Common myeloid progenitor, CD34-positive (primary cell): ENCODE data around the gene LYSMD1.

Experiments
- CTCF ChIA-PET: fragments of 350-600 bp; sonication (Branson Sonifier 250); formaldehyde crosslinking; loops from one replicate; lab custom pipeline; 2021; ENCODE audit warnings: antibody characterized with exemption; lab: Charles Lee
- POLR2A ChIA-PET: fragments of 350-600 bp; sonication (Branson Sonifier 250); formaldehyde crosslinking; loops from one replicate; lab custom pipeline; 2021; ENCODE audit warnings: antibody characterized with exemption; lab: Charles Lee
- DNase-seq, 3 donors: peaks; one replicate each; pipeline versions ENCODE4 v3.0.0 to v3.0.0-alpha.2; 2013
- H3K27ac ChIP-seq, 2 experiments: 1 replicate in 1 of 2; 2 replicates in 1 of 2; pipeline ENCODE4 v1.7.0; 2013; ENCODE audit warnings: inconsistent platforms in 2 of 2, low read length in 2 of 2, mild to moderate bottlenecking in 2 of 2, low read depth in 1 of 2, moderate library complexity in 1 of 2; ENCODE audit not compliant: severe bottlenecking in 2 of 2, insufficient read depth in 1 of 2, poor library complexity in 1 of 2
- H3K27me3 ChIP-seq, 5 experiments: replicated peaks in 2 of 5; 1 replicate in 3 of 5; 2 replicates in 2 of 5; pipeline versions ENCODE4 v1.6.1 to v1.7.0; 2013; ENCODE audit warnings: low read length in 4 of 5, mild to moderate bottlenecking in 2 of 5, moderate library complexity in 2 of 5, inconsistent platforms in 1 of 5; ENCODE audit not compliant: insufficient read depth in 5 of 5, control insufficient read depth in 4 of 5
- H3K36me3 ChIP-seq, 4 experiments: 1 replicate in 2 of 4; 2 replicates in 2 of 4; pipeline versions ENCODE4 v1.6.1 to v1.7.0; 2013; ENCODE audit warnings: low read length in 3 of 4, control low read depth in 1 of 4, mild to moderate bottlenecking in 1 of 4; ENCODE audit not compliant: control insufficient read depth in 4 of 4, insufficient read depth in 4 of 4
- H3K4me1 ChIP-seq, 4 experiments: 1 replicate in 3 of 4; 2 replicates in 1 of 4; pipeline versions ENCODE4 v1.6.1 to v1.7.1; 2013; ENCODE audit warnings: low read length in 3 of 4, mild to moderate bottlenecking in 3 of 4, control low read depth in 1 of 4, inconsistent platforms in 1 of 4, moderate library complexity in 1 of 4; ENCODE audit not compliant: control insufficient read depth in 4 of 4, insufficient read depth in 4 of 4; ENCODE audit errors: control extremely low read depth in 1 of 4
- H3K4me3 ChIP-seq, 7 experiments: 1 replicate in 4 of 7; 2 replicates in 3 of 7; pipeline versions ENCODE4 v1.5.1 to v1.7.0; 2013; ENCODE audit warnings: mild to moderate bottlenecking in 7 of 7, low read length in 6 of 7, moderate library complexity in 6 of 7, inconsistent platforms in 2 of 7, low read depth in 2 of 7, control low read depth in 1 of 7; ENCODE audit not compliant: insufficient read depth in 4 of 7, control insufficient read depth in 1 of 7; ENCODE audit errors: extremely low read depth in 1 of 7
- H3K9me3 ChIP-seq, 5 experiments: 1 replicate in 4 of 5; 2 replicates in 1 of 5; pipeline versions ENCODE4 v1.6.1 to v1.7.1; 2013; ENCODE audit warnings: low read length in 4 of 5, mild to moderate bottlenecking in 2 of 5, inconsistent platforms in 1 of 5, low read depth in 1 of 5, moderate library complexity in 1 of 5; ENCODE audit not compliant: control insufficient read depth in 4 of 5, insufficient read depth in 2 of 5; ENCODE audit errors: control extremely low read depth in 1 of 5
- WGBS: methylation state at CpG from one replicate; pipeline ENCODE4 v1.1.5; 2013; ENCODE audit not compliant: insufficient coverage; 5-methylcytosine and 5-hydroxymethylcytosine counted together

LYSMD1 gene

GRCh38 chr1:151143986-151144385, 21.7 kb downstream of the LYSMD1 start:
- DNase-seq, result no peak
- CTCF ChIA-PET, result interaction anchor here (1.2 to 5.6 kb wide), 6 partner anchors 9 to 100 kb away, joined by 3 to 26 read pairs (median 6); partner anchors contain the start of gene TNFAIP8L2
- 87% methylated on average over 3 of the region's 5 CpGs for WGBS

DNA sequence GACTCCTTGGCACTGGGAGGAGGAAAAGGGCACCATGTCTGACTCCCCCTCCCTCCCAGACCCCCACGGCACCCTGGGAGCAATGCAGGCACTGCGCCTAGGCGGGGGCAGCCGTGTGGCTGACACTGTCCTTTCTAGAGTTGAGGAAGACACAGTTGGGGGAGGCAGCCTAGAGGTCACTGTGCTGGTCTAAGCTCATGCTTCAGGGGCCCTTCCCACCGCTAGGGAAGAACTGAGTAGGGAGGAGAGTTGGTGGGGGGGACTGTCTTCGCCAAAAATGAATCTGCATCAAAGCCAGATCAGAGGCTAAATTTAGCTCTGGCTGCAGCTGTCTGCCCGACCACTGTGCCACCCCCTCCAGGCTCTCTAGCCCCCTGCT, 22.7 kb downstream of the LYSMD1 start:
- peaks cover 0 to 12% (median 0%) of the 10 kb centered on the region in 4 experiments for H3K36me3 ChIP-seq
- no peaks in the 10 kb centered on the region for H3K9me3 ChIP-seq
- peaks cover 0 to 36% (median 25%) of the 10 kb centered on the region in 4 experiments for H3K4me1 ChIP-seq
- WGBS, result 97% methylated on average over 4 of the region's 7 CpGs
- no peak overlapping the region for H3K27ac ChIP-seq
- no peak overlapping the region for H3K4me3 ChIP-seq
- H3K27me3 ChIP-seq, result peaks cover 0 to 13% (median 0%) of the 10 kb centered on the region in 5 experiments
- ChIA-PET CTCF (interaction anchor here (1.2 to 5.6 kb wide), 5 partner anchors 8 to 99 kb away, joined by 3 to 26 read pairs (median 6); partner anchors contain the start of gene TNFAIP8L2), POLR2A (interaction anchor here (1.8 kb wide), 1 partner anchor 12 kb away, joined by 4 read pairs; no protein-coding TSS in a partner anchor)
- DNase-seq, result no peak

More at GRCh38 chr1:151143986-151144385, 21.7 kb downstream of the LYSMD1 start:
- Histone ChIP-seq H3K36me3 (peaks cover 0 to 12% (median 0%) of the 10 kb centered on the region in 4 experiments), H3K4me1 (peaks cover 0 to 36% (median 25%) of the 10 kb centered on the region in 4 experiments), H3K4me3 (no peak overlapping the region), H3K9me3 (no peaks in the 10 kb centered on the region), H3K27me3 (peaks cover 0 to 13% (median 0%) of the 10 kb centered on the region in 5 experiments), H3K27ac (no peak overlapping the region)
- POLR2A ChIA-PET, result interaction anchor here (0.5 to 1.8 kb wide), 2 partner anchors 11 to 13 kb away, joined by 4 read pairs; no protein-coding TSS in a partner anchor

GRCh38 chr1:151142411-151143056, 23.2 kb downstream of the LYSMD1 start:
- no peak for DNase-seq
- peaks cover 0 to 13% (median 0%) of the 10 kb centered on the region in 5 experiments for H3K27me3 ChIP-seq
- peaks cover 0 to 12% (median 2%) of the 10 kb centered on the region in 4 experiments for H3K36me3 ChIP-seq
- POLR2A ChIA-PET, result interaction anchor here (1.8 kb wide), 1 partner anchor 12 kb away, joined by 4 read pairs; no protein-coding TSS in a partner anchor
- no peaks in the 10 kb centered on the region for H3K9me3 ChIP-seq
- no peak overlapping the region for H3K27ac ChIP-seq
- H3K4me3 ChIP-seq, result no peak overlapping the region
- peaks cover 0 to 36% (median 24%) of the 10 kb centered on the region in 4 experiments for H3K4me1 ChIP-seq
- CTCF ChIA-PET, result interaction anchor here (1.0 to 5.6 kb wide), 4 partner anchors 13 to 43 kb away, joined by 3 to 26 read pairs (median 15); partner anchors contain the start of gene TNFAIP8L2
- WGBS, result 78% methylated on average over 4 of the region's 5 CpGs

DNA sequence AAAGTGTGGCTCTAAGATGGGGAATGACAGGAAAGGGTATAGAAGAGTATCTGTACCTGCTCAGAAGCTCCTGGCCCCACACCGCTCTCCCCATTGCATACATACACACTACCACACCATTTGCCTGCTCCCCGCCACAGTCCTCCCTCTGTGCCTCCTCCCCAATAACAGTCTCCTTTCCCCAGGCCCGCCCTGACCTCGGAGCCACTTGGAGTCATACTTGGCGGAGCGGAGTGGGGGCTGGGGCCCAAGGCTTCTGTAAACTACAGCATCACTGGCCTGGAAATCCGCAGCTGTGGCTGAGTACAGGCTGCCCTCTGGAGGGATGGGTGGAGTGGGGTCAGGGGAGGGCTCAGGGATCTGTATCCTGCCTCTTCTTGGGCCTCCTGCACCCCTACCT, 27.9 kb downstream of the LYSMD1 start:
- Histone ChIP-seq H3K4me3 (no peak overlapping the region), H3K27me3 (peaks cover 0 to 2% (median 0%) of the 10 kb centered on the region in 5 experiments), H3K36me3 (peaks cover 0 to 28% (median 7%) of the 10 kb centered on the region in 4 experiments), H3K9me3 (no peaks in the 10 kb centered on the region), H3K27ac (no peak overlapping the region), H3K4me1 (no peaks in the 10 kb centered on the region)
- 100% methylated on average over 1 of the region's 7 CpGs for WGBS
- CTCF ChIA-PET, result interaction anchor here (5.1 kb wide), 1 partner anchor 19 kb away, joined by 33 read pairs; the partner anchor contains the start of gene TNFAIP8L2
- POLR2A ChIA-PET, result no interaction called here
- no peak for DNase-seq

DNA sequence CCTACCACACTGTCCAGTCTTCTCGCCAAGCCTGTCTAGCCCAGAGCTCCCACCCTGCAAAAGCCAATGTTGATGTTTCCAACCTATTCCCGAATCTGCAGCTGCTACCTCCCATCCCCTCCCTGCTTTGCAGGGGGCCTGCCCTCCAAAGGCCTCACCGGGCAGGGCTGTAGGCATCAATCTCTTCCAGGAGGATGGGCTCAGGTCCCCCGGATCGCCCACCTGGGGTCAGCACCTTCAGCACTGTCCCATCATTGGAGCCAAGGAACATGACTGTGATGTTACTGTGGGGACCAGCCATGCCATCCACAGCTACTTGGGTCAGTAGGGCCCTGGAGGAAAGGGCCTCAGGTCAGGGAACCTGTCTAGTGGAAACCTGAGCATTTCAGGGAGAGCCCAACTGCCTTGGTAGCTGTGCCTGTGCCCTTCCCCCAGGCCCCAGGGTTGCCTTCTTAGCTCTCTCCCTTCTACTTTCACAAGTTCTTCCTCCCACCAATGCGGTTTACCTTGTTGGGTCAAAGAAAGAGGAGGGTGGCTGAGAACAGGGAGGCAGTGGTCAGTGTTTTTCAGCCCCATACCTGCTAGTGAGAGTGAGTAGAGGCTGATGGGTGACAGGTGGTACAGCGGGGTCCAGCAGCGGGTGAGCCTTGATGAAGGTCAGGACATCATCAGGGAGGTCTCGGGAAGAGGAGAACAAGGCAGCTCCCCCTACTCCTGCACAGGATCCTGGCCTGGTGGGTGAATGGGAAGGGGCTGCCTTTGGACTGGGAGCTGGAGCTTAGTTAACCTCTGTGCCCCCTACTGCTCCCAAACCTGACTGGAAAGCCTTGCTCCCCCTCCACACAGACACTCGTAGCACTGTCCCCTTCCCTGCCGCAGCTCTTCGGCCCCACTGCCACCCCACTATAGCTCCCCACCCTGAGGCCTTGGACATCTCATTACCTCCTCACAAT, 30.0 kb downstream of the LYSMD1 start:
- H3K36me3 ChIP-seq, result peaks cover 0 to 25% (median 7%) of the 10 kb centered on the region in 4 experiments
- H3K4me3 ChIP-seq, result no peak overlapping the region
- peaks cover 0 to 7% (median 5%) of the 10 kb centered on the region in 4 experiments for H3K4me1 ChIP-seq
- POLR2A ChIA-PET, result interaction anchor here (1.6 kb wide), 1 partner anchor 21 kb away, joined by 3 read pairs; the partner anchor contains the start of gene TNFAIP8L2
- CTCF ChIA-PET, result interaction anchor here (0.7 to 5.1 kb wide), 7 partner anchors 8 to 114 kb away, joined by 3 to 33 read pairs (median 3); partner anchors contain the start of gene TNFAIP8L2
- no peaks in the 10 kb centered on the region for H3K9me3 ChIP-seq
- no peak overlapping the region for H3K27ac ChIP-seq
- peaks cover 0 to 6% (median 0%) of the 10 kb centered on the region in 5 experiments for H3K27me3 ChIP-seq
- no peak for DNase-seq
- 99% methylated on average over 8 of the region's 12 CpGs for WGBS

- Histone ChIP-seq H3K36me3 (peaks cover 0 to 24% (median 7%) of the 10 kb centered on the region in 4 experiments), H3K9me3 (no peaks in the 10 kb centered on the region), H3K4me3 (no peak overlapping the region), H3K27ac (no peak overlapping the region), H3K27me3 (peaks cover 0 to 6% (median 0%) of the 10 kb centered on the region in 5 experiments), H3K4me1 (peaks cover 0 to 9% (median 5%) of the 10 kb centered on the region in 4 experiments)
- DNase-seq, result no peak
- ChIA-PET POLR2A (interaction anchor here (0.6 to 1.6 kb wide), 3 partner anchors 17 to 96 kb away, joined by 3 to 5 read pairs (median 5); partner anchors contain the start of gene TNFAIP8L2), CTCF (interaction anchor here (0.7 to 5.1 kb wide), 7 partner anchors 9 to 44 kb away, joined by 3 to 33 read pairs (median 3); partner anchors contain the start of gene TNFAIP8L2)
- over 99% methylated on average over 7 of the region's 7 CpGs for WGBS
Measured at GRCh38 chr1:151134991-151135390, 30.7 kb downstream of the LYSMD1 start.
